Glutamatergic neuron (in vitro differentiated cells): Measurements from ENCODE around the gene RAPH1. TPM values are rescaled to one million over a fixed set of nuclear protein-coding genes. Genes with fewer than 3 reads are reported as not detected.

ENCODE experiments used
- DNase-seq: peaks from one replicate; pipeline ENCODE4 v3.0.0; 2022
- H3K27ac Mint-ChIP-seq: one replicate; pipeline ENCODE4 v1.8.0; 2020; ENCODE audit warnings: mild to moderate bottlenecking, mixed read lengths, inconsistent platforms; ENCODE audit not compliant: unreplicated experiment
- H3K27me3 Mint-ChIP-seq: one replicate; pipeline ENCODE4 v1.8.0; 2020; ENCODE audit warnings: mild to moderate bottlenecking, moderate library complexity, mixed read lengths, inconsistent platforms; ENCODE audit not compliant: unreplicated experiment
- H3K36me3 Mint-ChIP-seq: one replicate; pipeline ENCODE4 v1.8.0; 2020; ENCODE audit warnings: mild to moderate bottlenecking, mixed read lengths, inconsistent platforms; ENCODE audit not compliant: unreplicated experiment
- H3K4me1 Mint-ChIP-seq: one replicate; pipeline ENCODE4 v1.8.0; 2020; ENCODE audit warnings: mild to moderate bottlenecking, low read depth, mixed read lengths, inconsistent platforms; ENCODE audit not compliant: unreplicated experiment
- H3K4me3 Mint-ChIP-seq: one replicate; pipeline ENCODE4 v1.8.0; 2020; ENCODE audit warnings: mild to moderate bottlenecking, mixed read lengths, inconsistent platforms; ENCODE audit not compliant: unreplicated experiment
- H3K9me3 Mint-ChIP-seq: one replicate; pipeline ENCODE4 v1.8.0; 2020; ENCODE audit warnings: mild to moderate bottlenecking, moderate library complexity, mixed read lengths, inconsistent platforms; ENCODE audit not compliant: unreplicated experiment
- total RNA-seq: library from RNA; stranded (reverse); fragmentation: NEBNext Ultra II Directional; extraction: Animal tissue kit (Norgen Biotek cat#: 25700); gene quantifications from one replicate; pipeline ENCODE4 v1.2.1, GENCODE V29; 2021; ENCODE audit not compliant: unreplicated experiment
- TF ChIP-seq, protein P1 (sequence below): fragments of 200-600 bp; sonication (generic); IDR thresholded peaks from one replicate; pipeline ENCODE4 v1.5.0; 2021; ENCODE audit not compliant: partially characterized antibody, unreplicated experiment

RAPH1 gene
- total RNA-seq, 1 donor from 2014 or later, result 56.9 TPM

DNA sequence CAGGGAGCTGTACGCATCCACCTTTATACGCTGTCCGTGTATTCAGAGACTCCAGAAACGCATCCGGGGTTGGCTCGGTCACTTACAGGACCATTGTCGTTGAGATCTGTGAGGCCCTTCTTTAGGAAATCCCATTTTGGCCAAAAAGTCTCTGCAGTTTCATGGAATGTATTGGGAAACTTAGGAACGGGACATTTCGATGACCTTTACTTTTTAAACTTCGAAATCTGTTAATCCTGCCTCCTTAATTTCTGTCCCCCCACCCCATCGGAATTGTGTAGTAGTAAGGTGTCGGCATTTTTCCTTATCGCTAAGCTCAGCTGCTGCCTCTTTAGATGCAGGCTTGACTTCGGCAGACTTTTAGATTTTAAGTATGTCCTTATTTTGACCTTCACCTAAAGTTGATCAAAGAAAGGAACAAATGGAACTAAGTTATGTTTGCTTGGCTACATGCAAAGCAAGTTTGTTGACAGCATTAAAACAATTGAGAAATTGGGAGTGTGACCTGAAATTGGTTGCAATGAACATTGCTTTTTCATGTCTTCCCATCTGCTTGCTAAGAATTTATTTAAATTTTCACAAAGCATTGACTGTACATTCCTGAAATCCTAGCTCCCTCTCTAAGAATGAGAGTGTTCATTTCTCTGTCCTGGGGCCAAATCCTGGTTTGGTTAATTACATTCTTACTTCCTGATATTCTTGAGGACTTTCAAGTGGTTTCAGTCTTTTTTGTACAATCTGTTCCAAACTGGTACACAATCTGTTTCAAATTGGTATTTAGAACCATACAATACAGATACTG is 884 bp upstream of the RAPH1 start:
- peak overlapping the region; percentile 93 for H3K27ac Mint-ChIP-seq
- DNase-seq, result no peak

DNA sequence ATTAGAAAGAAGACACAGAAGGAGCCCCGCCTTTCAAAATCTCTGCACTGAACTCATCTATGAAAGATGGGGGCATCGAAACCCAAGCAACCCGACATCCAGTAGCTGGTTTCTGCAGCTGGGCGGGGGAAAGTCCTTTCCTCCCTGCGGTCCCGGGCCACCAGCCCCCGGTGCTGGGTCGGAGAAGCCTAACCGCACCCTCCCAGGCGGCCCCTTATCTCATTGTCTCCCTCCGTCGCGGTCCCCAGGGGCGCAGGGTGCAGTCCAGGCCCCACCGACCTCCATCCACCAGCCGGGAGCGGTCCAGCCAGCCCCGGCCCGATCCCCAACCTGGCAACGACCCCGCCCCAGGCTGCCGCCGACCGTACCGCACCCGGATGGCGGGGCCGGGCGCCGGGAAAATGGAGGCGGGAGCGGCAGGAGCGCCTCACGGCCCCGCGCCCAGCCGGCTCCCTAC is 452 bp downstream of the RAPH1 start:
- Mint-ChIP-seq H3K36me3 (peaks cover 14% of the 10 kb centered on the region), H3K27me3 (peaks cover 1% of the 10 kb centered on the region), H3K9me3 (peaks cover 5% of the 10 kb centered on the region), H3K4me3 (peak overlapping the region; percentile 97), H3K27ac (peak overlapping the region; percentile 62), H3K4me1 (peaks cover 13% of the 10 kb centered on the region)
- TF ChIP-seq, protein P1, sequence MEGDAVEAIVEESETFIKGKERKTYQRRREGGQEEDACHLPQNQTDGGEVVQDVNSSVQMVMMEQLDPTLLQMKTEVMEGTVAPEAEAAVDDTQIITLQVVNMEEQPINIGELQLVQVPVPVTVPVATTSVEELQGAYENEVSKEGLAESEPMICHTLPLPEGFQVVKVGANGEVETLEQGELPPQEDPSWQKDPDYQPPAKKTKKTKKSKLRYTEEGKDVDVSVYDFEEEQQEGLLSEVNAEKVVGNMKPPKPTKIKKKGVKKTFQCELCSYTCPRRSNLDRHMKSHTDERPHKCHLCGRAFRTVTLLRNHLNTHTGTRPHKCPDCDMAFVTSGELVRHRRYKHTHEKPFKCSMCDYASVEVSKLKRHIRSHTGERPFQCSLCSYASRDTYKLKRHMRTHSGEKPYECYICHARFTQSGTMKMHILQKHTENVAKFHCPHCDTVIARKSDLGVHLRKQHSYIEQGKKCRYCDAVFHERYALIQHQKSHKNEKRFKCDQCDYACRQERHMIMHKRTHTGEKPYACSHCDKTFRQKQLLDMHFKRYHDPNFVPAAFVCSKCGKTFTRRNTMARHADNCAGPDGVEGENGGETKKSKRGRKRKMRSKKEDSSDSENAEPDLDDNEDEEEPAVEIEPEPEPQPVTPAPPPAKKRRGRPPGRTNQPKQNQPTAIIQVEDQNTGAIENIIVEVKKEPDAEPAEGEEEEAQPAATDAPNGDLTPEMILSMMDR, result no peak
- no peak for DNase-seq

More for the DNA sequence above, 884 bp upstream of the RAPH1 start:
- peaks cover 14% of the 10 kb centered on the region for H3K36me3 Mint-ChIP-seq
- H3K9me3 Mint-ChIP-seq, result peaks cover 5% of the 10 kb centered on the region
- TF ChIP-seq, protein P1, result no peak
- H3K4me1 Mint-ChIP-seq, result peaks cover 13% of the 10 kb centered on the region
- peaks cover 1% of the 10 kb centered on the region for H3K27me3 Mint-ChIP-seq
- H3K4me3 Mint-ChIP-seq, result peak overlapping the region; percentile 89

DNA sequence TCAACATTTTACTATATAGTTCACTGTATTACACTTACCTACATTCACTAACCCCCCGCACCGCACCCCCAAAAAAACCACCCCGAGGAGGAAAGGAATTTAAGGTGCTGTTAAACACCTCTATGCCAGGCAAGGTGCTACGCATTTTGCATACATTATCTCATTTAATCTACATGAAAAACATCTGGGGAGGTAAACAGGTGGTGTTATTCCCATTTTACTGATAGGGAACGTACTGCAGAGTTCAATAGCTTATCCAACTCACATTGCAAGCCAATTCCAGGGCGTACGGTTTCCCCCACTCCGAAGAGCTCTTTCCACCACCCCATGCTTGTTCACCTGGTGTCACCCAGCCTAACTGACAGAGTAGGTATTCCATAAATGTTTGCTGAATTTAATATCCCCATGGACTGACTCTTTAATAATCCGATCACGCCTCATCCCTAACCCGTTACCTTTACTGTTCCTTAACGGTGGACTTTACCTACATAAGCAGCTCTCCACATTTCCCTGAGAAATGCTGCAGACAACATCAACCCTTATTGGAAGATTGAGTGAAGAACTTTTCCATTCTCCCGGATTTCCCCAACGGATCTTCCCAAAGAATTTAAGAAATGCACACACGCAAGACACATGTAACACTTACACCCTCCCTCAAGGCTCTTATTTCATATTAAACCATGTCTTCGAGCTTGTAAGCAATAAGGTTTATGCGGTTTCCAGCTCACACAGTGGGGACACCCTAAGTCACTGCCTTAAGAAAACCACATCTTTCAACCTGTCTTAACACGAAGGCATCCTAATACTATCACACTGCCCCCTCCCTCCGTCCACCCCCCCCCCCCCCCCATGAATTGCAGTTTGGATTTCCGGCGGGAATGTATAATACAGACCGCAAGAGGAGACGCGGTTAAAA is 1.2 kb downstream of the RAPH1 start:
- TF ChIP-seq, protein P1, result no peak
- Mint-ChIP-seq H3K27me3 (peaks cover 1% of the 10 kb centered on the region), H3K9me3 (peaks cover 5% of the 10 kb centered on the region), H3K4me1 (peaks cover 13% of the 10 kb centered on the region), H3K27ac (peak overlapping the region; percentile 62), H3K36me3 (peaks cover 12% of the 10 kb centered on the region), H3K4me3 (peak overlapping the region; percentile 97)
- DNase-seq, result no peak

DNA sequence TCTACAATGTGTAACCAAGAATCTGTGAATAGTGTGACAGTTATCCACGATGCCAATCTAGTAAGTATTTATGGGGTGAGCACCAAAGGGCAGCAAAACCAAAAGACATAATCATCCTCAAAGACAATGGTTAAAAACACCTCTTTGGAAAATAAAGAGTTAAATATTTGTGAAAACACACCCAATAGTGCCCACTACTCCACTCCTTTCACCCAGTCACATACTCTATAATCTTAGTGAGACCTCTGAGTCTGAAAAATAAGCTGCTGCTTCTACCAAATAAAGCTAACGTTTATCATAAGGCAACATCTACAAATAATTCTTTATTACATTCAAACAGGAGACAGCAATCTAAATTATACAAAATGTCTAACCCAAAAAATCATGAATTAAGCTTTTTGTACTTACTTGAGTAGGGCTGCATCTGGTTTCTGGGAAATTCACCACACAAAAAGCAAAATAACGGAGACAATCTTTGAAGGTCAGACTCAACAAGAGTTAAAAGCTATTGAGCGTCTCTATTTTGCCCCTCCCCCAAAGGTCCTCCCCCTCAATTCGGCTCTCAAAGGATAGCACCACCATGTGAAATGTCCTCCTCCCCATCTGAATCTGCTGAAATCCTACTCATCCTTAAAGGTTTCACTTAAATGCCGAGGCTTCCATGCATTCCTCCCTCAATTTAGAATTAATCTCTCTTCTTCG is 2.0 kb downstream of the RAPH1 start:
- peaks cover 13% of the 10 kb centered on the region for H3K4me1 Mint-ChIP-seq
- peak overlapping the region; percentile 97 for H3K4me3 Mint-ChIP-seq
- TF ChIP-seq, protein P1, result no peak
- H3K36me3 Mint-ChIP-seq, result peaks cover 4% of the 10 kb centered on the region
- no peak for DNase-seq
- peaks cover 1% of the 10 kb centered on the region for H3K27me3 Mint-ChIP-seq
- peak overlapping the region; percentile 22 for H3K27ac Mint-ChIP-seq
- peaks cover 5% of the 10 kb centered on the region for H3K9me3 Mint-ChIP-seq
